8988T (cell line): ENCODE data around the gene FKBP14.

ENCODE experiments used
- DNase-seq: peaks from one replicate; pipeline ENCODE4 v3.0.0; 2011

The FKBP14 gene

GRCh38 chr7:30032310-30033125 lies 6.0 kb upstream of the FKBP14 start:
- DNase-seq = no peak

GRCh38 chr7:30029696-30030095 lies 3.2 kb upstream of the FKBP14 start:
- DNase-seq = no peak

- DNase-seq = peak; percentile 27
Measured at GRCh38 chr7:30028749-30029635, 2.5 kb upstream of the FKBP14 start.

GRCh38 chr7:30028216-30028748 lies 1.8 kb upstream of the FKBP14 start, which contains the start of gene PLEKHA8:
PLEKHA8 (plus strand) TSS chr7:30028412; CDS start chr7:30028763, 351 bp downstream.
- DNase-seq = peak; percentile 55

GRCh38 chr7:30027740-30028215 lies 1.3 kb upstream of the FKBP14 start:
- no peak for DNase-seq

GRCh38 chr7:30027065-30027456 lies 559 bp upstream of the FKBP14 start:
- DNase-seq = no peak

- no peak for DNase-seq
Measured at GRCh38 chr7:30023524-30023923, 3.0 kb downstream of the FKBP14 start.

GRCh38 chr7:30022991-30023390 lies 3.5 kb downstream of the FKBP14 start:
- DNase-seq = no peak

- no peak for DNase-seq
Measured at GRCh38 chr7:30020535-30020934, 6.0 kb downstream of the FKBP14 start.

GRCh38 chr7:30019960-30020359 lies 6.5 kb downstream of the FKBP14 start:
- no peak for DNase-seq

GRCh38 chr7:30019387-30019786 lies 7.1 kb downstream of the FKBP14 start:
- DNase-seq = no peak

- no peak for DNase-seq
Measured at GRCh38 chr7:30018451-30018850, 8.1 kb downstream of the FKBP14 start.

GRCh38 chr7:30012757-30013156 lies 13.7 kb downstream of the FKBP14 start:
- no peak for DNase-seq

- DNase-seq = no peak
Measured at GRCh38 chr7:30010021-30010420, 16.5 kb downstream of the FKBP14 start.

- no peak for DNase-seq
Measured at GRCh38 chr7:30005464-30005863, 21.0 kb downstream of the FKBP14 start.

- no peak for DNase-seq
Measured at GRCh38 chr7:30003098-30003497, 23.4 kb downstream of the FKBP14 start.

- DNase-seq = no peak
Measured at GRCh38 chr7:30001998-30002397, 24.5 kb downstream of the FKBP14 start.

- no peak for DNase-seq
Measured at GRCh38 chr7:29998489-29998888, 28.0 kb downstream of the FKBP14 start.

GRCh38 chr7:29996321-29996720 lies 30.2 kb downstream of the FKBP14 start:
- DNase-seq = no peak

- no peak for DNase-seq
Measured at GRCh38 chr7:29995652-29996051, 30.9 kb downstream of the FKBP14 start.

- DNase-seq = no peak
Measured at GRCh38 chr7:29993140-29993539, 33.4 kb downstream of the FKBP14 start.

GRCh38 chr7:29991937-29992336 lies 34.6 kb downstream of the FKBP14 start:
- no peak for DNase-seq

GRCh38 chr7:29990931-29991330 lies 35.6 kb downstream of the FKBP14 start:
- DNase-seq = no peak
